Liver (tissue), 9 donors: Measurements from ENCODE around the gene MYO5C. TPM values are rescaled to one million over a fixed set of nuclear protein-coding genes. Genes with fewer than 3 reads are reported as not detected.

Source experiments
- DNase-seq: peaks from one replicate; pipeline ENCODE4 v3.0.0-alpha.2; 2017; ENCODE audit warnings: low spot score
- H3K27ac ChIP-seq, 2 donors: one replicate each; pipeline ENCODE4 v1.7.0; 2013; ENCODE audit warnings: inconsistent platforms in 2 of 2, low read length in 2 of 2, control low read depth in 1 of 2, low read depth in 1 of 2, mild to moderate bottlenecking in 1 of 2
- H3K27me3 ChIP-seq, 4 donors: one replicate each; pipeline versions ENCODE4 v1.6.1 to v1.7.0; 2013; ENCODE audit warnings: low read length in 3 of 4, inconsistent platforms in 1 of 4, mild to moderate bottlenecking in 1 of 4, moderate library complexity in 1 of 4; ENCODE audit not compliant: control insufficient read depth in 4 of 4, insufficient read depth in 4 of 4
- H3K36me3 ChIP-seq, 4 donors: one replicate each; pipeline versions ENCODE4 v1.6.1 to v1.7.0; 2013; ENCODE audit warnings: low read length in 3 of 4, mild to moderate bottlenecking in 3 of 4, low read depth in 1 of 4, moderate library complexity in 1 of 4; ENCODE audit not compliant: control insufficient read depth in 4 of 4, insufficient read depth in 3 of 4
- H3K4me1 ChIP-seq, 4 donors: one replicate each; pipeline versions ENCODE4 v1.6.1 to v1.7.0; 2013; ENCODE audit warnings: low read length in 3 of 4, mild to moderate bottlenecking in 3 of 4, moderate library complexity in 1 of 4; ENCODE audit not compliant: control insufficient read depth in 4 of 4, insufficient read depth in 4 of 4
- H3K4me3 ChIP-seq, 3 donors: one replicate each; pipeline versions ENCODE4 v1.6.1 to v1.7.0; 2013; ENCODE audit warnings: low read length in 3 of 3, control low read depth in 1 of 3, low read depth in 1 of 3, mild to moderate bottlenecking in 1 of 3
- H3K9ac ChIP-seq, 2 donors: one replicate each; pipeline ENCODE4 v1.7.0; 2013; ENCODE audit warnings: low read length in 2 of 2, mild to moderate bottlenecking in 2 of 2, moderate library complexity in 2 of 2, control low read depth in 1 of 2, low read depth in 1 of 2
- H3K9me3 ChIP-seq, 4 donors: one replicate each; pipeline versions ENCODE4 v1.6.1 to v1.7.0; 2013; ENCODE audit warnings: low read length in 3 of 4; ENCODE audit not compliant: control insufficient read depth in 4 of 4
- EGR1 ChIP-seq, 2 donors: IDR thresholded peaks; 2 replicates each; pipeline ENCODE4 v1.6.1; 2016 to 2018; ENCODE audit warnings: antibody characterized with exemption in 2 of 2, low read depth in 2 of 2
- FOXA2 ChIP-seq: IDR thresholded peaks from 2 replicates; pipeline ENCODE4 v1.6.1; 2016; ENCODE audit warnings: antibody characterized with exemption
- GABPA ChIP-seq, 2 donors: IDR thresholded peaks in 1 of 2; conservative IDR thresholded peaks in 1 of 2; 2 replicates each; pipeline ENCODE4 v1.6.1; 2016; ENCODE audit warnings: antibody characterized with exemption in 2 of 2, mild to moderate bottlenecking in 1 of 2, moderate library complexity in 1 of 2
- HNF4A ChIP-seq, 2 donors: conservative IDR thresholded peaks; 2 replicates each; pipeline ENCODE4 v1.6.1; 2016; ENCODE audit warnings: antibody characterized with exemption in 2 of 2, mild to moderate bottlenecking in 2 of 2
- HNF4G ChIP-seq: IDR thresholded peaks from 2 replicates; pipeline ENCODE4 v1.6.1; 2016; ENCODE audit warnings: antibody characterized with exemption
- JUND ChIP-seq, 2 donors: IDR thresholded peaks; 2 replicates each; pipeline ENCODE4 v1.6.1; 2016; ENCODE audit warnings: antibody characterized with exemption in 2 of 2
- NR2F2 ChIP-seq: IDR thresholded peaks from 2 replicates; pipeline ENCODE4 v1.6.1; 2016; ENCODE audit warnings: antibody characterized with exemption
- RAD21 ChIP-seq, 2 donors: IDR thresholded peaks; 2 replicates each; pipeline ENCODE4 v1.6.1; 2016; ENCODE audit warnings: antibody characterized with exemption in 2 of 2, mild to moderate bottlenecking in 2 of 2
- RXRA ChIP-seq, 2 donors: IDR thresholded peaks; 2 replicates each; pipeline ENCODE4 v1.6.1; 2017 to 2018; ENCODE audit warnings: antibody characterized with exemption in 2 of 2, mild to moderate bottlenecking in 1 of 2
- SP1 ChIP-seq: IDR thresholded peaks from 2 replicates; pipeline ENCODE4 v1.6.1; 2018; ENCODE audit warnings: antibody characterized with exemption, mild to moderate bottlenecking
- TAF1 ChIP-seq: conservative IDR thresholded peaks from 2 replicates; pipeline ENCODE4 v1.6.1; 2016; ENCODE audit warnings: antibody characterized with exemption, mild to moderate bottlenecking
- YY1 ChIP-seq: IDR thresholded peaks from 2 replicates; pipeline ENCODE4 v1.6.1; 2016; ENCODE audit warnings: antibody characterized with exemption, mild to moderate bottlenecking
- WGBS: extraction: QIAGEN DNeasy Blood & Tissue Kit; methylation state at CpG from one replicate; pipeline ENCODE4 v1.1.7; 2013; 5-methylcytosine and 5-hydroxymethylcytosine counted together
- polyA plus RNA-seq, 2 donors: library from polyadenylated mRNA; stranded (reverse) in 1 of 2; unstranded in 1 of 2; fragments of 200-250 nt in 1 of 2; fragments of >200 nt in 1 of 2; fragmentation: Nextera tagmentation in 1 of 2; extraction: Ambion mirVana in 1 of 2; gene quantifications; one replicate each; pipeline versions ENCODE4 v1.2.1 to v1.2.3, GENCODE V29; 2013 to 2015
- total RNA-seq, 2 donors: library from RNA; depleted of rRNA; stranded (reverse); fragments of >200 nt; gene quantifications; one replicate each; pipeline ENCODE4 v1.2.3, GENCODE V29; 2014
- TF ChIP-seq, protein P1 (sequence below): IDR thresholded peaks from 2 replicates; pipeline ENCODE4 v1.6.1; 2016; ENCODE audit warnings: antibody characterized with exemption
- TF ChIP-seq, protein P2 (sequence below): IDR thresholded peaks from 2 replicates; pipeline ENCODE4 v1.6.1; 2016; ENCODE audit warnings: antibody characterized with exemption
- TF ChIP-seq, protein P3 (sequence below): IDR thresholded peaks from 2 replicates; pipeline ENCODE4 v1.6.1; 2016; ENCODE audit warnings: antibody characterized with exemption
- TF ChIP-seq, protein P4 (sequence below): fragments of 150-350 bp; IDR thresholded peaks from 2 replicates; pipeline ENCODE4 v1.5.1; 2017; ENCODE audit warnings: improper control_type of control experiment, low read depth, low read length; ENCODE audit not compliant: missing input control
- donor health status: healthy.
- donor health status: healthy.
- donor health status: healthy.
- donor health status: healthy.
- donor health status: healthy.

The MYO5C gene
- total and polyA plus RNA-seq, 4 donors, result 1.9 to 8.6 (median 3.0) TPM

DNA sequence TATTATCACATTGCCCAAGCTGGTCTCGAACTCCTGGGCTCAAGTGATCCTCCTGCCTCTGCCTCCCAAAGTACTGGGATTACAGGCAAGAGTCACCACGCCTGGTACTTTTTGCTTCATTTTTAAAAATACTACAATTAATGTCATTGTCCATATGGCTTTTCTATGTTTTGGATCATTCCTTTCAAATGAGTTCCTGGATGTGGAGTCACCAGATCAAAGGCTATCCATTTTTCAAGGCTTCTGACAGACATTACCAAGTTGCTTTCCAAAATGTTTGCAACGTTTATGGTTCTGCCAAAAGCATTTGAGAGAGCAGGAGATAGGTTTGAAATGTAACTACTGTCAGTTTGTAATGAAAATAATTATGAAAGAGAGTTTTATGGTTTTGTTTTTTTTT lies 148.8 kb downstream of the MYO5C start:
- no peak overlapping the region for H3K4me3 ChIP-seq
- H3K36me3 ChIP-seq, result peaks cover 3 to 15% (median 9%) of the 10 kb centered on the region in 4 donors
- DNase-seq, result no peak
- H3K4me1 ChIP-seq, result no peaks in the 10 kb centered on the region
- H3K9me3 ChIP-seq, result no peaks in the 10 kb centered on the region
- H3K9ac ChIP-seq, result no peak overlapping the region
- TF ChIP-seq GABPA (IDR thresholded peaks at IDR 0.05 in 1 of 2, conservative IDR thresholded peaks at IDR 0.05 in 1 of 2) (no peak), RXRA (IDR thresholded peaks at IDR 0.05) (no peak), SP1 (no peak)
- TF ChIP-seq, protein P1, sequence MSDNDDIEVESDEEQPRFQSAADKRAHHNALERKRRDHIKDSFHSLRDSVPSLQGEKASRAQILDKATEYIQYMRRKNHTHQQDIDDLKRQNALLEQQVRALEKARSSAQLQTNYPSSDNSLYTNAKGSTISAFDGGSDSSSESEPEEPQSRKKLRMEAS, result no peak
- H3K27ac ChIP-seq, result no peak overlapping the region
- H3K27me3 ChIP-seq, result no peaks in the 10 kb centered on the region
- 87% methylated on average over 3 of the region's 3 CpGs for WGBS

DNA sequence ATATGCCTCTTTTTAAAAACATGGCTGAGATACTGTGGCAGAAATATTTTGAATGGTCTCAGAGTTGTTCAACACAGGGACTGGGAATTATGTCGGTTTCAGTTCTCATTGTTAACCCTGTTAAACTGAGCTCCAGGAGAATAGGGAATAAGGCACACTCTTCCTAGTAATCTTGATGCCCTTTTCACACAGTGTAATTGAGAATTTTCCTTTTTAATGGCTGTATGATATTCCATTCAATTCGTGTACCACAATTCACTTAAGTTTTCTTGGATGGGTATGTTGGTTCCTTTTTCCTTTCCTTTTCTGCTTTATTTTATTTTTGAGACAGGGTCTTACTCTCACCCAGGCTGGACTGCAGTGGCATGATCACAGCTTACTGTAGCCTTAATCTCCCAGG lies 149.3 kb downstream of the MYO5C start:
- Histone ChIP-seq H3K4me1 (no peaks in the 10 kb centered on the region), H3K27ac (no peak overlapping the region), H3K27me3 (no peaks in the 10 kb centered on the region), H3K36me3 (peaks cover 3 to 15% (median 9%) of the 10 kb centered on the region in 4 donors), H3K4me3 (no peak overlapping the region), H3K9ac (no peak overlapping the region), H3K9me3 (no peaks in the 10 kb centered on the region)
- 95% methylated on average over 2 of the region's 2 CpGs for WGBS
- no peak for DNase-seq
- TF ChIP-seq, protein P1, result no peak
- TF ChIP-seq EGR1 (IDR thresholded peaks at IDR 0.05; ENCODE audit: low read depth in 2 of 2), result no peak
- no peak for TF ChIP-seq GABPA (IDR thresholded peaks at IDR 0.05 in 1 of 2, conservative IDR thresholded peaks at IDR 0.05 in 1 of 2)
- TF ChIP-seq, protein P2, sequence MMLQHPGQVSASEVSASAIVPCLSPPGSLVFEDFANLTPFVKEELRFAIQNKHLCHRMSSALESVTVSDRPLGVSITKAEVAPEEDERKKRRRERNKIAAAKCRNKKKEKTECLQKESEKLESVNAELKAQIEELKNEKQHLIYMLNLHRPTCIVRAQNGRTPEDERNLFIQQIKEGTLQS, result no peak
- TF ChIP-seq, protein P3, sequence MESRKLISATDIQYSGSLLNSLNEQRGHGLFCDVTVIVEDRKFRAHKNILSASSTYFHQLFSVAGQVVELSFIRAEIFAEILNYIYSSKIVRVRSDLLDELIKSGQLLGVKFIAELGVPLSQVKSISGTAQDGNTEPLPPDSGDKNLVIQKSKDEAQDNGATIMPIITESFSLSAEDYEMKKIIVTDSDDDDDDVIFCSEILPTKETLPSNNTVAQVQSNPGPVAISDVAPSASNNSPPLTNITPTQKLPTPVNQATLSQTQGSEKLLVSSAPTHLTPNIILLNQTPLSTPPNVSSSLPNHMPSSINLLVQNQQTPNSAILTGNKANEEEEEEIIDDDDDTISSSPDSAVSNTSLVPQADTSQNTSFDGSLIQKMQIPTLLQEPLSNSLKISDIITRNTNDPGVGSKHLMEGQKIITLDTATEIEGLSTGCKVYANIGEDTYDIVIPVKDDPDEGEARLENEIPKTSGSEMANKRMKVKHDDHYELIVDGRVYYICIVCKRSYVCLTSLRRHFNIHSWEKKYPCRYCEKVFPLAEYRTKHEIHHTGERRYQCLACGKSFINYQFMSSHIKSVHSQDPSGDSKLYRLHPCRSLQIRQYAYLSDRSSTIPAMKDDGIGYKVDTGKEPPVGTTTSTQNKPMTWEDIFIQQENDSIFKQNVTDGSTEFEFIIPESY, result no peak
- TF ChIP-seq, protein P4, sequence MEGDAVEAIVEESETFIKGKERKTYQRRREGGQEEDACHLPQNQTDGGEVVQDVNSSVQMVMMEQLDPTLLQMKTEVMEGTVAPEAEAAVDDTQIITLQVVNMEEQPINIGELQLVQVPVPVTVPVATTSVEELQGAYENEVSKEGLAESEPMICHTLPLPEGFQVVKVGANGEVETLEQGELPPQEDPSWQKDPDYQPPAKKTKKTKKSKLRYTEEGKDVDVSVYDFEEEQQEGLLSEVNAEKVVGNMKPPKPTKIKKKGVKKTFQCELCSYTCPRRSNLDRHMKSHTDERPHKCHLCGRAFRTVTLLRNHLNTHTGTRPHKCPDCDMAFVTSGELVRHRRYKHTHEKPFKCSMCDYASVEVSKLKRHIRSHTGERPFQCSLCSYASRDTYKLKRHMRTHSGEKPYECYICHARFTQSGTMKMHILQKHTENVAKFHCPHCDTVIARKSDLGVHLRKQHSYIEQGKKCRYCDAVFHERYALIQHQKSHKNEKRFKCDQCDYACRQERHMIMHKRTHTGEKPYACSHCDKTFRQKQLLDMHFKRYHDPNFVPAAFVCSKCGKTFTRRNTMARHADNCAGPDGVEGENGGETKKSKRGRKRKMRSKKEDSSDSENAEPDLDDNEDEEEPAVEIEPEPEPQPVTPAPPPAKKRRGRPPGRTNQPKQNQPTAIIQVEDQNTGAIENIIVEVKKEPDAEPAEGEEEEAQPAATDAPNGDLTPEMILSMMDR, result no peak
- no peak for TF ChIP-seq TAF1
- TF ChIP-seq JUND (IDR thresholded peaks at IDR 0.05), result no peak
- no peak for TF ChIP-seq HNF4G
- no peak for TF ChIP-seq HNF4A (conservative IDR thresholded peaks at IDR 0.05)
- no peak for TF ChIP-seq RAD21 (IDR thresholded peaks at IDR 0.05)
- TF ChIP-seq NR2F2, result no peak
- TF ChIP-seq RXRA (IDR thresholded peaks at IDR 0.05), result no peak
- no peak for TF ChIP-seq FOXA2
- TF ChIP-seq SP1, result no peak
- TF ChIP-seq YY1, result no peak
